NCI-H1930 (cell line): ENCODE data around the gene HAUS8.
"Not testable (repeated sequence)": the region's sequence is repeated elsewhere in the genome, so short reads cannot be mapped to it uniquely, and the experiment has no call there.

Experiments used
- DNase-seq, 2 experiments: peaks; one replicate each; lab custom pipeline; 2025; lab: John Stamatoyannopoulos, UW

The HAUS8 gene

GRCh38 chr19:17101686-17102628, 26.7 kb upstream of the HAUS8 start:
- DNase-seq: no peak

DNA sequence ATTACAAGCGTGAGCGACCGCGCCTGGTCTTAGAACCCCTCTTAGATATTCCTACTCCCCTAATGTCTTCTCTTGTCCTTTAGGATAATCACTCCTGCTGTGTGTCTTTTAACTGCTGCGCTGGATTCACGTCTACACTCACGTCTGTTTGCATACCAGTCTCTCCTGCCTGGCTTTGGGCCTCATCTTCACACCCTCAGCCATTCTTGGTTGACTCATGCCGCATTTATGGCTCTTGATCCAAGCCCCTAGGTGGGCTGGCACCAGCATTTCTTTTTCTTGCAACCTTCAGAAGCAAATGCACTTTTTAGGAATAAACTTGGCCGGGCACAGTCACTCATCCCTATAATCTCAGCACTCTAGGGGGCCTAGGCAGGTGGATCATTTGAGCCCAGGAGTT, 23.1 kb upstream of the HAUS8 start:
- no peak for DNase-seq

DNA sequence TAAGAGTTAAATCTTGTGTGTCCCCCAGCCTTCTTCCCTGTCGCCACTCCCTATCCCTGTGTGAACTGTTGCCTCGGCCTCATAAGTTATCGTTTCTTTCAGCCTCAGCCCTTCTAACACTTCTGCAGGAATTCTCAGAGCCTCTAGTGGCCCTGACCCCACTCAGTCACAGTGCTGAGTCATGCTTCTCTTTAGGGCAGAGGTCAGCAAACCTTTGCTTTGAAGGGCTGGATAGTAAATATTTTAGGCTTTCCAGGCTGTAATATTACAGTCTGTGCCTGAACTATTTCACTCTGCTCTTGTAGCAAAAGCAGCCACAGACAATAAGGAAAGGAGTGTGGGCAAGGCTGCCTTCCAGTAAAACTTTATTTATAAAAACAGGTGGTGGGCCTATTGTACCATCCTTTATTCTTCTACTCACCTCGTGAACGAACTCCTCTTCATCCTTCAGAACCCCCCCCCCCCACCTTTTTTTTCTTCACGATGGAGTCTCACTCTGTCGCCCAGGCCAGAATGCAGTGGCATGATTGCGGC, 22.4 kb upstream of the HAUS8 start:
- no peak for DNase-seq

DNA sequence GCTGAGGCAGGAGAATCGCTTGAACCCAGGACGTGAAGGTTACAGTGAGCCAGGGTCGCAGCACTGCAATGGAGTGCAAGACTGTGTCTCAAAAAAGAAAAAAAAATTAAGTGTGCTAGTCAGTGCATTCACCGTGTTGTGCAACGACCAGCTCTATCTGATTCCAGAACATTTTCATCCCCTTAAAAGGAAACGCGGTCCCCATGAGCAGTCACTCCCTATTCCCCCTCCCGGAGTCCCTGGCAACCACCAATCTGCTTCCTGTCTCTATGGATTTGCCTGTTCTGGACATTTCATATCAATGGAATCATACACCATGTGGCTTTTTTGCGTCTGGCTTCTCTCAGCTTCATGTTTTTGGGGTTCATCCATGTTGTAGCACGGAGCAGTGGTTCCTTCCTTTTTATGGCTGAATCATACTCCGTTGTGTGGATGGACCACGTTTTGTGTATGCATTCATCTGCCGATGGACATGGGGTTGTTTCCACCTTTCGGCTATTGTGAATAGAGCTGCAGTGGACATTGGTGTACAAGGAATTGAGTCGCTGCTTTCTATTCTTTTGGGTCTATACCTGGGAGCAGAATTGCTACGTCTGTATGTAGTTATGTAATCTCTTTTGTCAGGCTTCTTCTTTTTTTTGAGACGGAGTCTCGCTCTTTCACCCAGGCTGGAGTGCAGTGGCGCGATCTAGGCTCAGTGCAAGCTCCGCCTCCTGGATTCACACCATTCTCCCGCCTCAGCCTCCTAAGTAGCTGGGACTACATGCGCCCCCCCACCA, 20.1 kb upstream of the HAUS8 start:
- DNase-seq: no peak

DNA sequence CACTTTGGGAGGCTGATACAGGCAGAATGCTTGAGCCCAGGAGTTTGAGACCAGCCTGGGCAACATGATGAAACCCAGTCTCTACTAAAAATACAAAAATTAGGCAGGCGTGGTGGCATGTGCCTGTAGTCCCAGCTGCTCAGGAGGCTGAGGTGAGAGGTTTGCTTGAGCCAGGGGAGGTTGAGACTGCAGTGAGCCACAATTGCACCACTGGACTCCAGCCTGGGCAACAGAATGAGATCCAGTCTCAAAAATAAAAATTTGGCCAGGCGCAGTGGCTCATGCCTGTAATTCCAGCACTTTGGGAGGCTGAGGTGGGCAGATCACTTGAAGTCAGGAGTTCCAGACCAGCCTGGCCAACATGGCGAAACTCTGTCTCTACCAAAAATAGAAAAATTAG, 19.4 kb upstream of the HAUS8 start:
- DNase-seq: not testable (repeated sequence)

GRCh38 chr19:17092696-17093095, 17.4 kb upstream of the HAUS8 start:
- no peak for DNase-seq

DNA sequence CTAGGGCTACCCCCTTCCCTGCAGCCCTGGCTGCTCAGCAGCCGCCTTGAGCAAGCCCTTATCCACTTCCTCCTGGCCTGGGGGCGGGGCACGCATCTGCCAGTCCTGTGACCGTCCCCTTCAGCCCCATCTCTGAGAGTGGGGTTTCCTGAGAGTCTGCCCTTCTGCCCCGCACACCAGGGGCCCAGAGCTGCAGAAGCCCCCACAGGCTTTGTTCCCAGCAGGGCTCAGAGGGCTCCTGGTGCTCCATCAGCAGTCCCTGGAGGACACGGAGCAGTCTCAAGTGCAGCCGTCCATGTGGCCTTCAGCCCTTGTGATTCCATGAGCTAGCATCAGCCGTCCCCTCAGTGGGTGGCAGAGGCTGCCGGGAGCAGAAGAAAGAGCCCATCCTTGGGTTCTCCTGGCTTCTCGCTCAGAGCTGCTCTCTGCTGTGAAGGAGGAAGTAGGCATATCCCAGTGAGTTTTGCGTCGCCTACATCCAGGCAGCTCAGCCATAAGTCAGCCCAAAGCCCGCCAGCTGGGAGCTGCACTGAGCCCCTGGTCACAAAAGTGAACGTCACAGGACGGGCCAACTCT, 16.6 kb upstream of the HAUS8 start:
- DNase-seq: no peak

DNA sequence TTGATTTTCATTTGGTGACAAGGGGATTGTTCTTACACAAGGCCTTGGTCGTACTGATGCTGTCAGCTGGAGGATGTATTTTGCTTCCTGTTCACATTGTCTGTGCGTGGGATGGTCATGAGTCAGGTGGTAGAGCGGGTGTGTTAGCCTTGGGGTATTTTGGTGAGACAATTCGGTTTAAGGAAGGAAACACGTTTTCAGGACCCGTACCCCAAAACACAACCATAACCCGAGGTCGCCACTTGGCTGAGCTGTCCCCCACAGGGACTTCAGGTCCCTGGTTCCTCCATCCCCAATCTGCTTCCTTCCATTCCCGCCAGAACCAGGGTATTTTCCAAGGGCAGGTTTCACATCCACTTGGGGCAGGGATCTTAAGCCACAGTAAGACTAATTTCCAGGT, 15.3 kb upstream of the HAUS8 start:
- DNase-seq: no peak

DNA sequence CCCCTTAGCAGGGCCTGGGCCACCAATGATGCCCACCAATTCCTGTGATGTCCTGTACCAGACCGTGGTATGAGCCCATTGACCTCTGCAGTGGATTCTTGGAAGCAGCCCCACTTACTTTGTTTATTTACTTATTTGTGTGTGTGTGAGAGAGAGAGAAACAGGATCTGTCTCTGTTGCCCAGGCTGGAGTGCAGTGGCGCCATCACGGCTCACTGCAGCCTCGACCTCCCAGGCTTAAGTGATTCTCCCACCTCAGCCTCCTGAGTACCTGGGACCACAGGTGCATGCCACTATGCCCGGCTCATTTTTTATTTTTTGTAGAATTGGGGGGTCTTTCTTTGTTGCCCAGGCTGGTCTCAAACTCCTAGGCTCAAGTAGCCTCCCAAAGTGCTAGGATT, 13.3 kb upstream of the HAUS8 start:
- no peak for DNase-seq

- no peak for DNase-seq
Measured at GRCh38 chr19:17086834-17087233, 11.6 kb upstream of the HAUS8 start.

DNA sequence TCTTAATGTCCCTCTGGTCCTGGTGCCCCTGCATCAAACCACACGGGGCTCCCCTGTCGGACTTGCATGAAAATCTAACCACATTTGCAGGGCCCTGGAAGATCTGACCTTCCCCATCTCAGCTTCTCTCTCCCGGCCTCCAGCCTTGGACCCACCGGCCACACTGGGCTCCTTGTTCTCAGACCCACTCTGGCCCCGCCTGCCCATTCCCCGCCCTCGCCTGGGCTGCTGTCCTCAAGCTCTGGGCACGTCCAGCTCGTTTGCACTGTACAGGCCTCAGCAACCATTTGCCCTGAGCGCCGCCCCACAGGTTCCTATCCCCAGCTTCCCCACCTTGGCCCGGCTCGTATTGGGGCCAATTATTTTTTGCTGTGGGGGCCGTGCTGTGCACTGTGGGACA, 10.9 kb upstream of the HAUS8 start:
- DNase-seq: no peak

DNA sequence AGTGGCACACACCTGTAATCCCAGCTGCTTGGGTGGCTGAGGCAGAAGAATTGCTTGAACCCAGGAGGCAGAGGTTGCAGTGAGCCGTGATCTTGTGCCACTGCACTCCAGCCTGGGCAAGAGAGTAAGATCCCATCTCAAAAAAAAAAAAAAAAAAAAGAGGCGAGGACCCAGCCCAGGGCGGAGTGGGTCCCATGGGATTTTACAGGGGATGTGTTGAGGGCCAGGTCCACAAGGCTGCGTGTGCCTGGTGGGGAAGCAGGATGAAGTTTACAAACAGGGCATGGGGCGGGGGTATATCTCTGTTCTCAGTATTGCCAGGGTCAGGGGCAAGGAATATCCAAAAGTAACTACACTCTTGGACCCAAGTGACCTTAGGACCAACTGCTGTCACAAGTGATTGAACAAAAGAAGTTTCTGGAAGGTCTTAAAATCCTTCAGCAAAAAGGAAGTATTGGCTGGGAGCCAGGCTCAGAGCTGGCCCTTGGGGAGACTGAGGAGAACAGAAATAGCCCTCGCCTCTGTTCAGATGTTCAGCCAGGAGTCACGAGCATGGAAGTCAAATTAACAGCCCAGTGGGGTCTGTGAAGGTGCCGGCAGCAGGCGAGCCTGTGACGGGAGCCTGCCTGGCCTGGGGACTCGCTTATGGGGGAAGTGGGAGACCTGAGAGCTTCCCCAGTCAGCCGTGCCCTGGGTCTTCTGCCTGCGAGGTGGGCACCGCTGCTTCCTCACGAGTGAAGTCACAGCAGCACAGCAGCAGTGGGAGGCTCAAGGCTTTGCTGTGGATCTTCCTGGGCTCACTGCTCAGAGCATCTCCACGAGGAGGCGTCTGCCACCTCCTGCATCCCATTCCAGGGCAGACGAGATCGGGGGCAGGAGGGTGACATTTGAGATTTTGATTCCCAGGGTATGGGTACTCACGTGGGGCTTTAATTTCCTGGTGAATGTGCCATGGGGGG, 6.7 kb upstream of the HAUS8 start:
- DNase-seq: no peak

- DNase-seq: no peak
Measured at GRCh38 chr19:17080440-17080801, 5.2 kb upstream of the HAUS8 start.

- DNase-seq: no peak
Measured at GRCh38 chr19:17079710-17080439, 4.6 kb upstream of the HAUS8 start.

GRCh38 chr19:17078920-17079709, 3.9 kb upstream of the HAUS8 start:
- no peak for DNase-seq

DNA sequence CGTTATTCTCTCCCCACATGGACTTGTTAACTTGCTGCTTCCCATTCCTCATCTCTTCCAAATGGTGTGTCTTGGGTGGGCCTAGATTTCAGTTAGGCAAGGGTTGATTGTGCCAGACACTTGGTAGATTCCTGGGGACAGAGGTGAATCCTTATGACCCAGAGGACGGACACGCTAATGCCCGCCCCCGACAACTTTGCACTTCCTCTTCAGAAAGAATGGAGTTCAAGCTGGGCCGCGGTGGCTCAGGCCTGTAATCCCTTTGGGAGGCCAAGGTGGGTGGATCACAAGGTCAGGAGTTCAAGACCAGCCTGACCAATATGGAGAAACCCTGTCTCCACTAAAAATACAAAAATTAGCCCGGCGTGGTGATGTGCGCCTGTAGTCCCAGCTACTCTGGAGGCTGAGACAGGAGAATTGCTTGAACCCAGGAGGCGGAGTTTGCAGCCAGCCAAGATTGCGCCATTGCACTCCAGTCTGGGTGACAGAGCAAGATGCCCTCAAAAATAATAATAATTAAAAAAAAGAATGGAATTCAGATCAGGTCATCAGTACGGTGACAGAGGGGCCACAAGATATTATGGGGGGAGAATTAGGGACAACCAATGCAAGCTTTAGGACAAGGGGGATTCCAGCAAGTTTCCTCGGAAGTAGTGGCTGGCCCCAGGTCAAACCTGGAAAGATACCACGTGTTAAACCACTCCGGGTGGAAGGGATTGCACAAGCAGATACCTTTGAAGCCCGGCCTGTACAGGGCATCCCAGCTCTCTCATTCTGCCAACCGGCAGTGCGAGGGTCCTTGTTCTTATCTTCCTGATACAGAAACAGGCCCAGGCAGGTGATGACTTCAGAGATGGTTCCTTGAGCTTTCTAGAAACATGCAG, 3.0 kb upstream of the HAUS8 start:
- DNase-seq: no peak

GRCh38 chr19:17077447-17078028, 2.3 kb upstream of the HAUS8 start:
- no peak for DNase-seq

DNA sequence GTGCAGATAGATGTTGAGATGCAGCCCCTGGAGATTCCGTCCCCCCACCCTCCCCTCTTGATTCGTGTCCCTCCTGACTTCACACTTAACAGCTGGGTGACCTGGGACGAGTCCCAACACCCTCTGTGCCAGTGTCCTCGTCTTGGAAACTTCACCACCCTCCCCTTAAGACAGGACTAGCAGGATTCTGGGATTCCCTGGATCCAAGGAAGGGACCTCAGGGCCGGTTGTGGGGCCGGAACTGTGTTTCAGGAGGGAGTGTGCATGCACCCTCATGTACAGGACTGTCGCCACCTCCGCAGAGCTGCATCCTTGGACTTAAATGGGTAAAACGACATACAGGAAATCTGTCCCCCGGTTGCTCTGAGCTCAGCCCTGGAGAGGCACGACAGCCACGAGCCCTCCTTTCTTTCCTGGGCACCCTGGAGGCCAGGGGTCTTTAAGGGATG, 1.3 kb upstream of the HAUS8 start:
- DNase-seq: no peak
